ENCODE measurements around the gene STMN1. TPM values are rescaled to one million over a fixed set of nuclear protein-coding genes. Genes with fewer than 3 reads are reported as not detected.

STMN1 gene
- total and polyA plus RNA-seq, 9 of the 15 experiments (the other 6 are each of a cell fraction or from before 2014, with no cell fraction given), result 269 to 2,153 (median 595) TPM

GRCh38 chr1:25858906-25859789 is 47.1 kb downstream of the STMN1 start, which contains the start of gene AUNIP (continued):
- TF ChIP-seq, protein P1, sequence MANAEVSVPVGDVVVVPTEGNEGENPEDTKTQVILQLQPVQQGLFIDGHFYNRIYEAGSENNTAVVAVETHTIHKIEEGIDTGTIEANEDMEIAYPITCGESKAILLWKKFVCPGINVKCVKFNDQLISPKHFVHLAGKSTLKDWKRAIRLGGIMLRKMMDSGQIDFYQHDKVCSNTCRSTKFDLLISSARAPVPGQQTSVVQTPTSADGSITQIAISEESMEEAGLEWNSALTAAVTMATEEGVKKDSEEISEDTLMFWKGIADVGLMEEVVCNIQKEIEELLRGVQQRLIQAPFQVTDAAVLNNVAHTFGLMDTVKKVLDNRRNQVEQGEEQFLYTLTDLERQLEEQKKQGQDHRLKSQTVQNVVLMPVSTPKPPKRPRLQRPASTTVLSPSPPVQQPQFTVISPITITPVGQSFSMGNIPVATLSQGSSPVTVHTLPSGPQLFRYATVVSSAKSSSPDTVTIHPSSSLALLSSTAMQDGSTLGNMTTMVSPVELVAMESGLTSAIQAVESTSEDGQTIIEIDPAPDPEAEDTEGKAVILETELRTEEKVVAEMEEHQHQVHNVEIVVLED (CRISPR knock-in tag; IDR thresholded peaks at IDR 0.05), result peak; percentile 95
- TF ChIP-seq, protein P2, sequence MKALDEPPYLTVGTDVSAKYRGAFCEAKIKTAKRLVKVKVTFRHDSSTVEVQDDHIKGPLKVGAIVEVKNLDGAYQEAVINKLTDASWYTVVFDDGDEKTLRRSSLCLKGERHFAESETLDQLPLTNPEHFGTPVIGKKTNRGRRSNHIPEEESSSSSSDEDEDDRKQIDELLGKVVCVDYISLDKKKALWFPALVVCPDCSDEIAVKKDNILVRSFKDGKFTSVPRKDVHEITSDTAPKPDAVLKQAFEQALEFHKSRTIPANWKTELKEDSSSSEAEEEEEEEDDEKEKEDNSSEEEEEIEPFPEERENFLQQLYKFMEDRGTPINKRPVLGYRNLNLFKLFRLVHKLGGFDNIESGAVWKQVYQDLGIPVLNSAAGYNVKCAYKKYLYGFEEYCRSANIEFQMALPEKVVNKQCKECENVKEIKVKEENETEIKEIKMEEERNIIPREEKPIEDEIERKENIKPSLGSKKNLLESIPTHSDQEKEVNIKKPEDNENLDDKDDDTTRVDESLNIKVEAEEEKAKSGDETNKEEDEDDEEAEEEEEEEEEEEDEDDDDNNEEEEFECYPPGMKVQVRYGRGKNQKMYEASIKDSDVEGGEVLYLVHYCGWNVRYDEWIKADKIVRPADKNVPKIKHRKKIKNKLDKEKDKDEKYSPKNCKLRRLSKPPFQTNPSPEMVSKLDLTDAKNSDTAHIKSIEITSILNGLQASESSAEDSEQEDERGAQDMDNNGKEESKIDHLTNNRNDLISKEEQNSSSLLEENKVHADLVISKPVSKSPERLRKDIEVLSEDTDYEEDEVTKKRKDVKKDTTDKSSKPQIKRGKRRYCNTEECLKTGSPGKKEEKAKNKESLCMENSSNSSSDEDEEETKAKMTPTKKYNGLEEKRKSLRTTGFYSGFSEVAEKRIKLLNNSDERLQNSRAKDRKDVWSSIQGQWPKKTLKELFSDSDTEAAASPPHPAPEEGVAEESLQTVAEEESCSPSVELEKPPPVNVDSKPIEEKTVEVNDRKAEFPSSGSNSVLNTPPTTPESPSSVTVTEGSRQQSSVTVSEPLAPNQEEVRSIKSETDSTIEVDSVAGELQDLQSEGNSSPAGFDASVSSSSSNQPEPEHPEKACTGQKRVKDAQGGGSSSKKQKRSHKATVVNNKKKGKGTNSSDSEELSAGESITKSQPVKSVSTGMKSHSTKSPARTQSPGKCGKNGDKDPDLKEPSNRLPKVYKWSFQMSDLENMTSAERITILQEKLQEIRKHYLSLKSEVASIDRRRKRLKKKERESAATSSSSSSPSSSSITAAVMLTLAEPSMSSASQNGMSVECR (CRISPR knock-in tag; IDR thresholded peaks at IDR 0.05), result peak; percentile 90
- TF ChIP-seq ZC3H8 (IDR thresholded peaks at IDR 0.05) (peak; percentile 76; the same call in 1 of the 2 replicates), ELF1 (tag; IDR thresholded peaks at IDR 0.05) (peak; percentile 54; the same call in 1 of the 2 replicates), CHD2 (IDR thresholded peaks at IDR 0.05; ENCODE audit: low read depth, low read length) (no peak), KDM1A (IDR thresholded peaks at IDR 0.05) (no peak), SP1 (CRISPR knock-in tag; IDR thresholded peaks at IDR 0.05) (peak; percentile 86), ZNF280A (IDR thresholded peaks at IDR 0.05; ENCODE audit: low read depth, partially characterized antibody) (no peak), NFIX (CRISPR knock-in tag; IDR thresholded peaks at IDR 0.05; ENCODE audit: low read depth) (no peak), ZNF354B (CRISPR knock-in tag; IDR thresholded peaks at IDR 0.05) (no peak), LARP7 (IDR thresholded peaks at IDR 0.05) (peak; percentile 99), HDGF (IDR thresholded peaks at IDR 0.05) (peak; percentile 91), L3MBTL2 (IDR thresholded peaks at IDR 0.05) (peak; percentile 98), ASH1L (IDR thresholded peaks at IDR 0.05; ENCODE audit: borderline replicate concordance, low read depth, partially characterized antibody) (peak; percentile 44)
- TF ChIP-seq, protein P3, sequence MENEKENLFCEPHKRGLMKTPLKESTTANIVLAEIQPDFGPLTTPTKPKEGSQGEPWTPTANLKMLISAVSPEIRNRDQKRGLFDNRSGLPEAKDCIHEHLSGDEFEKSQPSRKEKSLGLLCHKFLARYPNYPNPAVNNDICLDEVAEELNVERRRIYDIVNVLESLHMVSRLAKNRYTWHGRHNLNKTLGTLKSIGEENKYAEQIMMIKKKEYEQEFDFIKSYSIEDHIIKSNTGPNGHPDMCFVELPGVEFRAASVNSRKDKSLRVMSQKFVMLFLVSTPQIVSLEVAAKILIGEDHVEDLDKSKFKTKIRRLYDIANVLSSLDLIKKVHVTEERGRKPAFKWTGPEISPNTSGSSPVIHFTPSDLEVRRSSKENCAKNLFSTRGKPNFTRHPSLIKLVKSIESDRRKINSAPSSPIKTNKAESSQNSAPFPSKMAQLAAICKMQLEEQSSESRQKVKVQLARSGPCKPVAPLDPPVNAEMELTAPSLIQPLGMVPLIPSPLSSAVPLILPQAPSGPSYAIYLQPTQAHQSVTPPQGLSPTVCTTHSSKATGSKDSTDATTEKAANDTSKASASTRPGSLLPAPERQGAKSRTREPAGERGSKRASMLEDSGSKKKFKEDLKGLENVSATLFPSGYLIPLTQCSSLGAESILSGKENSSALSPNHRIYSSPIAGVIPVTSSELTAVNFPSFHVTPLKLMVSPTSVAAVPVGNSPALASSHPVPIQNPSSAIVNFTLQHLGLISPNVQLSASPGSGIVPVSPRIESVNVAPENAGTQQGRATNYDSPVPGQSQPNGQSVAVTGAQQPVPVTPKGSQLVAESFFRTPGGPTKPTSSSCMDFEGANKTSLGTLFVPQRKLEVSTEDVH (IDR thresholded peaks at IDR 0.05; ENCODE audit: low read depth, partially characterized antibody), result peak; percentile 26
- TF ChIP-seq, protein P4, sequence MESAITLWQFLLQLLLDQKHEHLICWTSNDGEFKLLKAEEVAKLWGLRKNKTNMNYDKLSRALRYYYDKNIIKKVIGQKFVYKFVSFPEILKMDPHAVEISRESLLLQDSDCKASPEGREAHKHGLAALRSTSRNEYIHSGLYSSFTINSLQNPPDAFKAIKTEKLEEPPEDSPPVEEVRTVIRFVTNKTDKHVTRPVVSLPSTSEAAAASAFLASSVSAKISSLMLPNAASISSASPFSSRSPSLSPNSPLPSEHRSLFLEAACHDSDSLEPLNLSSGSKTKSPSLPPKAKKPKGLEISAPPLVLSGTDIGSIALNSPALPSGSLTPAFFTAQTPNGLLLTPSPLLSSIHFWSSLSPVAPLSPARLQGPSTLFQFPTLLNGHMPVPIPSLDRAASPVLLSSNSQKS (CRISPR knock-in tag; IDR thresholded peaks at IDR 0.05), result no peak
